Iris pigment epithelial cell (primary cell): ENCODE results near the gene PUSL1.

ENCODE experiments used
- DNase-seq: peaks from one replicate; pipeline ENCODE4 v3.0.0-alpha.2; 2011; ENCODE audit warnings: low read depth

The PUSL1 gene

DNA sequence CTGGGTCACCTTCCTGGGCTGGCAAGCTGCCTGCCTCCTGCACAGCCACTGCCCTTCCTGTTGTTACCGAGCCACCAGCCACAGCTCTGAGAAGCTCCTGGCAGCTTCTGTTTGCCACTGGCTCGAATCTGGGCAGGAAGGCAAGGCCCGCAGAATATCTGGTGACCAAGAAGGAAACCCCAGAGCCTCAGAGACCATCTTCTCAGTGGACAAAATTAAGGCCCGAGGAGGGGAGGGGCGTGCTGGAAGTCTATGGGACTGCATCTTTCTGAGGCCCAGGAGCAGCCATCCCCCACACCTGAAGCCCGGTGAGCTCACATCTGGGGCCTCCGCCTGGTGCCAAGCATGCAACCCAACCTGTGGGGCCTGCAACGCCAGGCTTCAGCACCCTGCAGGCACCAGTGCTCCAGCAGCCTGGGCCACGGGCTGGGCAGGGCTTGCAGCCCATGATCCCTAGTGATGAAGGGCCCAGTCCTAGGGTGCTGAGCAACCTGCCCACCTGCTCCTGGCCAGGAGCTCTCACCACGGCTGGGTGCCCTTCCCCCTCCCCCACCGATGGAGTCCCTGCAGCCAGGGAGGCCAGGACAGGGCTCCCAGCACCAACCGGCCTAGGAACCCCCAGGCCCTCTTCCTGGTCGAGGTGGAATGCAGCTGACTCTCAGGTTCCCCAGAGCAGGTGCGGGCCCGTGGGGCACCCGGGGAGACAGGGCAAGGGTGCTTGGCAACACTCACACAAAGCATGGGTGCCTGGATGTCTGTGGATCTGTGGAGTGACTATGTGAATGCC lies 17.1 kb downstream of the PUSL1 start:
- DNase-seq: no peak

DNA sequence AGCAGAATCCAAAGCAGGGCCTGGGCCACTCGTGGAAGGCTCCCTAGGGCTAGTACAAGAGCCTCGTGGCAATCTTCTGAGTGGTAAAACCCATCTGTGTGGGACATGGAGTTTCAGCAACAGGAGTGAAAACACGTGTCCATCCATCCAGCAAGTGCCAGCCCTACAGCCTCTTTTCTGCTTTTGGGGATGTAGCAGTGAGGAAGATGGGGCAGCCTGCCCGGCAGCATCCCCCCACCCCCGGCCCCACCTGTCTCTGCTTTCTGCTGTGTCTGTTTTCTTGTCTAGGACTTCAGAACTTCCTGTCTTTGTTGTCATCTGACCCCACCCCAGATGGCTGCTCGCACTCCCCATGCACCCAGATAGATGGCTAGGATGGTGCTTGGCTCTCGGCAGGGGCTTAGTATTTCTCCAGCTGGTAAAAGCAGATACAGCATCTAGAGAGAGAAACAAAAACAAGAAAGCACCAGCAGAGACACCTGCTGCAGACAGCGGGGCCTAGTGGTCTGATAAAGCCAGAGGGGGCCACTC lies 17.7 kb downstream of the PUSL1 start:
- DNase-seq: no peak

DNA sequence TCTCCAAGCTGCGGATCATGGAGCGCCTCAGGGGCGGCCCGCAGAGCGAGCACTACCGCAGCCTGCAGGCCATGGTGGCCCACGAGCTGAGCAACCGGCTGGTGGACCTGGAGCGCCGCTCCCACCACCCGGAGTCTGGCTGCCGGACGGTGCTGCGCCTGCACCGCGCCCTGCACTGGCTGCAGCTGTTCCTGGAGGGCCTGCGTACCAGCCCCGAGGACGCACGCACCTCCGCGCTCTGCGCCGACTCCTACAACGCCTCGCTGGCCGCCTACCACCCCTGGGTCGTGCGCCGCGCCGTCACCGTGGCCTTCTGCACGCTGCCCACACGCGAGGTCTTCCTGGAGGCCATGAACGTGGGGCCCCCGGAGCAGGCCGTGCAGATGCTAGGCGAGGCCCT lies 18.9 kb downstream of the PUSL1 start:
- DNase-seq: no peak

DNA sequence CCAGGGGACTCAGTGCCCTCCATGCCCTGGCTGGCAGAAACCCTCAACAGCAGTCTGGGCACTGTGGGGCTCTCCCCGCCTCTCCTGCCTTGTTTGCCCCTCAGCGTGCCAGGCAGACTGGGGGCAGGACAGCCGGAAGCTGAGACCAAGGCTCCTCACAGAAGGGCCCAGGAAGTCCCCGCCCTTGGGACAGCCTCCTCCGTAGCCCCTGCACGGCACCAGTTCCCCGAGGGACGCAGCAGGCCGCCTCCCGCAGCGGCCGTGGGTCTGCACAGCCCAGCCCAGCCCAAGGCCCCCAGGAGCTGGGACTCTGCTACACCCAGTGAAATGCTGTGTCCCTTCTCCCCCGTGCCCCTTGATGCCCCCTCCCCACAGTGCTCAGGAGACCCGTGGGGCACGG lies 19.9 kb downstream of the PUSL1 start:
- DNase-seq: no peak

DNA sequence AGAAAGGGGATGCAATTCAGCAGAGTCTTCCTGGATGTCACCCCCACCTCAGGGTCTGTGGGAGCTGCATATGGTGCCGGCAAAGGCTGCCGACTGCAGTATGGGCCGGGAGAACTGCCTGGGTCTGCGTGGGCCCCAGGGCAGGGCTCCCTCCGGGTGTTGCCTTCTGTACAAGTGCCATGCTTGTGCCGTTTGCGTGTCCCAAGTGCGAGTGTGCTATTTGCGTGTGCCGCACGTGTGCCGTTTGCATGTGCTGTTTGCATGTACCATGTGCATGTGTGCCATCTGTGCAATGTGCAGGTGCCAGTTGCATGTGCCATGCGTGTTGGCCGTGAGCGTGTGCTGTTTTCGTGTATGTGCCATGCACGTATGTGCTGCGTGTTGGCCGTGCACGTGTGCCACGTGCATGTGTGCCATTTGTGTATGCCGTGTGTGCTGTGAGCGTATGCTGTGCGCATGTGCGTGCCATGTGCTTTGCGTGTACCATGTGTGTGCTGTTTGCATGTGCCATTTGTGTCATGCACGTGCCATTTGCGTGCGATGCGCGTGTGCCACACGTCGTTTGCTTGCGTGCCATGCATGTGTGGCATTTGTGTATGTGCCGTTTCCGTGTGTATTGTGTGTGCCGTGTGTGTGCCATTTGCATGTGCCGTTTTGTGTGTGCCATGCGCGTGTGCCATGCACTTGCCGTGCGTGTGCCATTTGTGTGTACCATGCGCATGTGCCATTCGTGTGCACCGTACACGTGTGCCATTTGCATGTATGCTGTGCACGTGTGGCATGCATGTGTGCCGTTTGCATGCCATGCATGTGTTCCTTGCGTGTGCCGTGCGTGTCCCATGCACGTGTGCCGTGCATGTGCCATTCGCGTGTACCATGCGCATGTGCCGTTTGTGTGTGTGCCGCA lies 21.2 kb downstream of the PUSL1 start:
- no peak for DNase-seq

DNA sequence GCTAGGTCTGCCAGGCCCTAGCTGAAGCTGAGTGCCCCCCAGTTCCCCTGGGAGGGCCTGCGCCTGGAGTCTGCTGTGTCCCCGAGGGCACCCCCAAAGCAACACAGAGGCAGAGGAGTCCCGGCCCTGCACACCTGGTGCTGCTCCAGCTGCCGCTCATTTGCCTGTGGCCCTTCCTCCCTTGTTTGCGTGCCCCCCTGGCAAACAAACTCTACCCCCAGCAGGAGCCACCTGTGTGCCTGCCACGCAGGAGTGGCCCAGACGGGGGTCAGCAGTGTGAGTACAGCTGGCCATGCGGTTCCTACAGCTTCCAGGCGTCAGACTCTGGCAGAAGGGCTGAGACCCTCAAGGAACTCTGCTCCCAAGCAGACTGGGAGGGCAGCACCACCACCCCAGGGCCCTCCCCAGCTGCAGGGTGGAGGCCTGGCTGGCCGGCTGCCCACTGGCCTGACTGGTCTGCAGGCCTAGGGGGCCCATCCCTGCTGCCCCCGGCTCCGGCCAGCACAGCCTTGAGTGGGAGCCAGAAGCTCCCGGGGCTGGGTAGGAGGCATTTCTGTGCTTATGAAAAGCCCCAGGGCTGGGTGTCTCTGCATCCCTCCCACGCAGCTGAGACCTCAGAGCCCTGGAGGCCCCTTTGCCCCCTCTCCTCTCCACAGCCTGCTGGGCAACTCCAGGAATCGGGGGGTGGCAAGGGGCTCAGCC lies 22.1 kb downstream of the PUSL1 start:
- DNase-seq: no peak

DNA sequence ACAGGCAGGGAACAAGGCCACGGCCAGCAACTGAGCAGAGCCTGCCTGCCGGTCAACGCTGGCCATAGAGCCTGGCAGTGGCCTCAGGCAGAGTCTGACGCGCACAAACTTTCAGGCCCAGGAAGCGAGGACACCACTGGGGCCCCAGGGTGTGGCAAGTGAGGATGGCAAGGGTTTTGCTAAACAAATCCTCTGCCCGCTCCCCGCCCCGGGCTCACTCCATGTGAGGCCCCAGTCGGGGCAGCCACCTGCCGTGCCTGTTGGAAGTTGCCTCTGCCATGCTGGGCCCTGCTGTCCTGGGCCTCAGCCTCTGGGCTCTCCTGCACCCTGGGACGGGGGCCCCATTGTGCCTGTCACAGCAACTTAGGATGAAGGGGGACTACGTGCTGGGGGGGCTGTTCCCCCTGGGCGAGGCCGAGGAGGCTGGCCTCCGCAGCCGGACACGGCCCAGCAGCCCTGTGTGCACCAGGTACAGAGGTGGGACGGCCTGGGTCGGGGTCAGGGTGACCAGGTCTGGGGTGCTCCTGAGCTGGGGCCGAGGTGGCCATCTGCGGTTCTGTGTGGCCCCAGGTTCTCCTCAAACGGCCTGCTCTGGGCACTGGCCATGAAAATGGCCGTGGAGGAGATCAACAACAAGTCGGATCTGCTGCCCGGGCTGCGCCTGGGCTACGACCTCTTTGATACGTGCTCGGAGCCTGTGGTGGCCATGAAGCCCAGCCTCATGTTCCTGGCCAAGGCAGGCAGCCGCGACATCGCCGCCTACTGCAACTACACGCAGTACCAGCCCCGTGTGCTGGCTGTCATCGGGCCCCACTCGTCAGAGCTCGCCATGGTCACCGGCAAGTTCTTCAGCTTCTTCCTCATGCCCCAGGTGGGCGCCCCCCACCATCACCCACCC lies 22.9 kb downstream of the PUSL1 start, which contains the start of gene TAS1R3:
Gene TAS1R3 (plus strand): TSS at position 213 of the 898 bp plus-strand sequence. CDS start 66 bp downstream, at position 279.
- DNase-seq: no peak

DNA sequence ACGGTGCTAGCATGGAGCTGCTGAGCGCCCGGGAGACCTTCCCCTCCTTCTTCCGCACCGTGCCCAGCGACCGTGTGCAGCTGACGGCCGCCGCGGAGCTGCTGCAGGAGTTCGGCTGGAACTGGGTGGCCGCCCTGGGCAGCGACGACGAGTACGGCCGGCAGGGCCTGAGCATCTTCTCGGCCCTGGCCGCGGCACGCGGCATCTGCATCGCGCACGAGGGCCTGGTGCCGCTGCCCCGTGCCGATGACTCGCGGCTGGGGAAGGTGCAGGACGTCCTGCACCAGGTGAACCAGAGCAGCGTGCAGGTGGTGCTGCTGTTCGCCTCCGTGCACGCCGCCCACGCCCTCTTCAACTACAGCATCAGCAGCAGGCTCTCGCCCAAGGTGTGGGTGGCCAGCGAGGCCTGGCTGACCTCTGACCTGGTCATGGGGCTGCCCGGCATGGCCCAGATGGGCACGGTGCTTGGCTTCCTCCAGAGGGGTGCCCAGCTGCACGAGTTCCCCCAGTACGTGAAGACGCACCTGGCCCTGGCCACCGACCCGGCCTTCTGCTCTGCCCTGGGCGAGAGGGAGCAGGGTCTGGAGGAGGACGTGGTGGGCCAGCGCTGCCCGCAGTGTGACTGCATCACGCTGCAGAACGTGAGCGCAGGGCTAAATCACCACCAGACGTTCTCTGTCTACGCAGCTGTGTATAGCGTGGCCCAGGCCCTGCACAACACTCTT lies 23.8 kb downstream of the PUSL1 start:
- no peak for DNase-seq

DNA sequence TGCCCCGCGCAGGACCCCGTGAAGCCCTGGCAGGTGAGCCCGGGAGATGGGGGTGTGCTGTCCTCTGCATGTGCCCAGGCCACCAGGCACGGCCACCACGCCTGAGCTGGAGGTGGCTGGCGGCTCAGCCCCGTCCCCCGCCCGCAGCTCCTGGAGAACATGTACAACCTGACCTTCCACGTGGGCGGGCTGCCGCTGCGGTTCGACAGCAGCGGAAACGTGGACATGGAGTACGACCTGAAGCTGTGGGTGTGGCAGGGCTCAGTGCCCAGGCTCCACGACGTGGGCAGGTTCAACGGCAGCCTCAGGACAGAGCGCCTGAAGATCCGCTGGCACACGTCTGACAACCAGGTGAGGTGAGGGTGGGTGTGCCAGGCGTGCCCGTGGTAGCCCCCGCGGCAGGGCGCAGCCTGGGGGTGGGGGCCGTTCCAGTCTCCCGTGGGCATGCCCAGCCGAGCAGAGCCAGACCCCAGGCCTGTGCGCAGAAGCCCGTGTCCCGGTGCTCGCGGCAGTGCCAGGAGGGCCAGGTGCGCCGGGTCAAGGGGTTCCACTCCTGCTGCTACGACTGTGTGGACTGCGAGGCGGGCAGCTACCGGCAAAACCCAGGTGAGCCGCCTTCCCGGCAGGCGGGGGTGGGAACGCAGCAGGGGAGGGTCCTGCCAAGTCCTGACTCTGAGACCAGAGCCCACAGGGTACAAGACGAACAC lies 24.5 kb downstream of the PUSL1 start:
- no peak for DNase-seq

DNA sequence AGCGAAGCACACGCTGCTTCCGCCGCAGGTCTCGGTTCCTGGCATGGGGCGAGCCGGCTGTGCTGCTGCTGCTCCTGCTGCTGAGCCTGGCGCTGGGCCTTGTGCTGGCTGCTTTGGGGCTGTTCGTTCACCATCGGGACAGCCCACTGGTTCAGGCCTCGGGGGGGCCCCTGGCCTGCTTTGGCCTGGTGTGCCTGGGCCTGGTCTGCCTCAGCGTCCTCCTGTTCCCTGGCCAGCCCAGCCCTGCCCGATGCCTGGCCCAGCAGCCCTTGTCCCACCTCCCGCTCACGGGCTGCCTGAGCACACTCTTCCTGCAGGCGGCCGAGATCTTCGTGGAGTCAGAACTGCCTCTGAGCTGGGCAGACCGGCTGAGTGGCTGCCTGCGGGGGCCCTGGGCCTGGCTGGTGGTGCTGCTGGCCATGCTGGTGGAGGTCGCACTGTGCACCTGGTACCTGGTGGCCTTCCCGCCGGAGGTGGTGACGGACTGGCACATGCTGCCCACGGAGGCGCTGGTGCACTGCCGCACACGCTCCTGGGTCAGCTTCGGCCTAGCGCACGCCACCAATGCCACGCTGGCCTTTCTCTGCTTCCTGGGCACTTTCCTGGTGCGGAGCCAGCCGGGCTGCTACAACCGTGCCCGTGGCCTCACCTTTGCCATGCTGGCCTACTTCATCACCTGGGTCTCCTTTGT lies 25.3 kb downstream of the PUSL1 start:
- DNase-seq: no peak

DNA sequence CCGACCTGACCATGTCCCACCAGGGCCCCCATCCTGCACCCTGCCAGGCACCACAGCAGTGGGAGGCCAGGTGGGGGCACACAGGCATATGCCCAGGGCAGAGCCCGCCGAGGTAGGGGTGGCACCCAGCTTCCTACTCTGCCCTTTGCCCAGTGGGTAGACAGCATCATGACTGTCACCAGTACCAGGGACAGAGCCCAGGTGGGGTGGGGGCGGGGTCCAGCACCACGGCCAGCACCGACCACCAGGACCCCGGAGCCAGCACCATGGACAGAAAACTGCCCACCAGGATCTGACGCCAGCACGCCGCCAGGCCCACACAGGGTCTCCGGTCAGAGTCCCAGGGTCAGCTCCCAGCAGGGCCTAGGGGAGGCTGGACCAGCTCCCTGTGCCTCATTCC lies 26.4 kb downstream of the PUSL1 start:
- DNase-seq: no peak

DNA sequence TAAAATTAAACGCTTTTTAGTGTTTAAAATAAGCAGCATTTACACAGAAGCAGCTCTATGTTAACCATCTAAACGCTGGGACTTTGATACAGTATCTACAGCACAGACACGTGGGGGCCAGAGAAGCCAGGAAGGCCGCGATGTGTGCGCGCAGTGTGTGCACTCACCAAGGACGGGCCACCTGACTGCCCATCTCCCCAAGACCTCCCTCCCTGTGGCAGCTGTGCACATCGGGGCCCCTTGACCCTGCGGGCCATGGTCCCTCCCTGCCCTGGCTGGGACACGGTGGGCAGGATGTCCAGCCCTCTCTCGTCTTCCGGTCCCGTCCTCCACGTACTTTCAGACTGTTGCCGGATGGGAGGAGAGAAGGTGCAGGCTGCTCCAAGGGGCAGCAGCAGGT lies 26.9 kb downstream of the PUSL1 start:
- no peak for DNase-seq

DNA sequence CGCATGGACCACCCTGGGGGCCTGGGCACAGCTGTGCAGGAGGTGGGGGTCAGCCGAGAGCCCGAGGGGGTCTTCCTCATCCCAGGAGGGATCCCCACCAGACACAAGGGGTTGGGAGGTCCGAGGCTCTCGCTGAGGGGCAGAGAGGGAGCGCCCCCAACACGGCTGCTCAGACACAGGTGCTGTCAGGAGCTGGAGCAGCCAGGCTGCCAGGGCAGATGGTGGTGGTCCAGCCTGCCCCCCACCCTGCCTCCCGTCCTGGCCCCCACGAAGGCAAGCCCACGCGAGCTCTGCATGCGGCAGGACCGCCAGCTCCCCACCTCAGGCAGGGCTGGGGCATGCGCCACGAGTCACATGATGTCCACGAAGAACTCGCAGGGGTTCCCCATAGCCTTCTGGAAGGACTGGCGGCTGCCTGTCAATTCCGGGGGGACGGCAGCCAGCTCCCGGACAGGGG lies 27.4 kb downstream of the PUSL1 start:
- DNase-seq: no peak

DNA sequence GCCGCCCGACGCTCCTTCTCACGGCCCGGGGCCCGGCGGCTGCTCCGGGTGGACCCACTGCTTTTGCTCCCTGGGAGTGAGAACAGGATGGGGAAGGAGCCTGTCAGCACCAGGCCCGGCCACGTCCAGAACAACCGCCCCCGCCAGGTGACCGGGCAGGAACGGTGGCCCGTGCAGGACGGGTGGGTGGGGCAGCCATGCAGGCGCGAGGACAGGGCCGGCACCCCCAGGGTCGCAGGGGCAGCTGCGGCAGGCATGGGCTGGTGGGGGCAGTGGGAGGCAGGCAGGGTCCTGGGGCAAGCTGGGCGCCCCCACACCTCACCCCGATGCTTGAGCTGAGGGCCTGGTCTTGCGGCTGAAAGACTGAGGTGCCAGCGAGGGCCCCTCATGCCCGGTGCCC lies 28.0 kb downstream of the PUSL1 start:
- no peak for DNase-seq

DNA sequence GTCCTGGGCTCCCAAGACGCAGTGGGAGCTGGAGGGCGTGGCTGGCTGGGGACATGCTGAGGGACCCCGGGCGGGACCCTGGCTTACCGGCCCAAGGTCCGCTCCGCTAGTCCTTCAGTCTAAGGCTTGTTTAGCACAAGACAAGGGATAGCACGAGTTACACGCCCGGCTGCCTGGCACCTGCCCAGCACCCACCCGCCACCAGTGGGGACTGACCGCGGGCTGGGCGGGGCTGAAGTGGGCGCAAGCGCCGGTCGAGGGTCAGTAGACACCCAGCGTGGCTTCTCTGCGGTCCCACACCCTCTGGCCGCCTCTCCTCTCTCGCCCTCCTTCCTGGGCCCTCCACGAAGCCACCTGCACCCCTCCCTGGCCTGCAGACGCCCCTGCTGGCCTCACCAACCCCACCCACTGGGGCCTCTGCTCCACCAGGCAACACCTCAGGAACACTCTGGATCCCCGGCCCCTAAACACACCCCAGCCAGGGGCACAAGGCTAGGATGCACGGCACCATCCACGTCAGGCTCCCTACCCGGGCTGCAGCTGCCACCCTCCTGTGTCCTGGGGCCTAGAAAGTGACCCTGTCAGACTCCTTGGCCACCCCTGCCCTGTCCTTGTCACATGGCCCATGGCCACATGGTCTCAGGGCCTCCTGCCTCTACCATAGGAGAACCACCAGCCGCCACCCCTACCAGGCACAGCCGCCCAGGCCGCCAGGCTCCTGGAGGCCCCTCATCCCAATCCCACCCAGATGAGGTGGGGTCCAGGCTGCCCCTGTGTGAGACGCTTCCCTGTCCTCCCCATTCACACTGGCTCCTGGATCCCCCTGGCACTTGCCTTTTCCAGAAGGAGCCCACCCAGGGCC lies 28.8 kb downstream of the PUSL1 start:
- DNase-seq: no peak

DNA sequence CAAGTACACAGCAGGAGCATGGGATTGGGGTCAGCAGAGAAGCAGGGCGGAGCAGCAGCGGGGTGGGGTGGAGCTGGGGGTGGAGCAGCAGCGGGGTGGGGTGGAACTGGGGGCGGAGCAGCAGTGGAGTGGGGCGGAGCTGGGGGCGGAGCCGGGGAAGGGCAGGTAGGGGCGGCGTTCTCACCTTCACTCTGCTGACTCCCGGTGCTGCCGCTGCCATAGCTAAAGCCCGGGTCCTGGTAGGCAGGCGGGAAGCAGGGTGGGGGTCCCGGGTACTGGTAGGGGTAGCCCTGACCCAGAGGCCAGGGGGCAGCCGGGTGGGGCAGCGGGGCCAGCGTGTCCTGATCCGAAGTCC lies 29.4 kb downstream of the PUSL1 start:
- DNase-seq: no peak

DNA sequence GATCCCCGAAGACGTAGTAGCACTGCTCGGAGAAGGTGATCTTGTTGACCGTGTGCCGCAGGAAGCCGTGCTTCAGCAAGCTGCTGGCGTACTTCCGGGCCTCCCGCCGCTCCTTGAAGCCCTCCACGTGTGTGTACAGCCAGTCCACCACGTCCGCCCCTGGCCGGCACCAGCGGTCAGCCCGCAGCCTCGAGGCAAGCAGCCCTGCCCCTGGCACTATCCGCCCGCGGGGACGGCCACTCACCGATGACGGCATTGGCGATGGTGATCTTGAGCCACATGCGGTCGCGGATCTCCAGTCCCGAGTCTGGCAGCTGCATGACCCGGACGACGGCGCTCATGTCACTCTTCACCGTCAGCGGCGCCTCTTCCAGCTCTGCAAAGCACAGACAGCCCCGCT lies 29.9 kb downstream of the PUSL1 start:
- no peak for DNase-seq

DNA sequence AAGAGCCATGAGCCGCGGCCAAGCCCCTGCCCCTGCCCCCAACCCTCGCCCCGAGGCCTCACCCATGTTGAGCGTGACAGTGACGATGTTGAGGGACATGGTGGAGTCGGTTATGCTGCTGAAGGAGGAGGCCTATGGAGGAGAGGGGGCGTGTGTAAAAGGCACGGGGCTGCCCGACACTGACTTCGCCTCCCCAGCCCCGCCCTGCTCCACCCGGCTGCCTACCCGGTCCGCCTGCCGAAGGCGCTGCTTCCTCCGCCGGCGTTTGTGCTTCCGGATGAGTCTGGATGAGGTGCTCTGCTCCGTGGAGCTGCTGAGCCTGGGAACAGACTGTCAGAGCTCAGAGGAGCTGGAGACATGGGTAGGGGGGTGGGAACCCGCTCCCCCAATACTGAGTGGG lies 31.8 kb downstream of the PUSL1 start:
- no peak for DNase-seq
